Calu3 (cell line): ENCODE measurements around the gene PSAP. TPM values are rescaled to one million over a fixed set of nuclear protein-coding genes. Genes with fewer than 3 reads are reported as not detected.
A peak's percentile ranks its signal among the peaks of the same experiment; 100 is the strongest.
"Not testable (repeated sequence)": the region's sequence is repeated elsewhere in the genome, so short reads cannot be mapped to it uniquely, and the experiment has no call there.

Experiments used
- BruUV-seq: library from RNA; stranded (reverse); fragments of 400-500 nt; replicated peaks from 2 replicates; lab custom pipeline; 2021; lab: Mats Ljungman, UMichigan
- CTCF ChIA-PET: fragments of 300-600 bp; sonication (Branson Sonifier 250); formaldehyde crosslinking; loops from one replicate; lab custom pipeline; 2022; ENCODE audit warnings: antibody characterized with exemption; lab: Charles Lee
- DNase-seq: peaks from one replicate; pipeline ENCODE4 v3.0.0; 2022
- H3K27ac Mint-ChIP-seq: one replicate; pipeline ENCODE4 v1.8.0; 2022; ENCODE audit warnings: mixed read lengths; ENCODE audit not compliant: unreplicated experiment
- H3K27me3 Mint-ChIP-seq: one replicate; pipeline ENCODE4 v1.8.0; 2022; ENCODE audit warnings: mixed read lengths; ENCODE audit not compliant: unreplicated experiment
- H3K36me3 Mint-ChIP-seq: one replicate; pipeline ENCODE4 v1.8.0; 2022; ENCODE audit warnings: mild to moderate bottlenecking, moderate library complexity, mixed read lengths; ENCODE audit not compliant: insufficient read depth, unreplicated experiment
- H3K4me1 Mint-ChIP-seq: one replicate; pipeline ENCODE4 v1.8.0; 2022; ENCODE audit warnings: mild to moderate bottlenecking, low read depth, mixed read lengths; ENCODE audit not compliant: unreplicated experiment
- H3K4me3 Mint-ChIP-seq: one replicate; pipeline ENCODE4 v1.8.0; 2022; ENCODE audit warnings: mild to moderate bottlenecking, low read depth, moderate library complexity, mixed read lengths; ENCODE audit not compliant: unreplicated experiment
- H3K9me3 Mint-ChIP-seq: one replicate; pipeline ENCODE4 v1.8.0; 2022; ENCODE audit warnings: low read depth, mixed read lengths; ENCODE audit not compliant: unreplicated experiment
- CTCF ChIP-seq: fragments of 200-600 bp; IDR thresholded peaks from one replicate; pipeline ENCODE4 v1.8.0; 2022; ENCODE audit warnings: antibody characterized with exemption; ENCODE audit not compliant: unreplicated experiment
- intact Hi-C: fragments of 100-400 bp; cut with micrococcal nuclease; formaldehyde crosslinking; loops from one replicate; pipeline ENCODE4 v1.10.0; 2022; ENCODE audit not compliant: unreplicated experiment
- total RNA-seq: library from RNA; stranded (reverse); gene quantifications from 2 replicates; pipeline ENCODE4 v1.2.3, GENCODE V29; 2022

PSAP gene
- total RNA-seq, 1 experiment from 2014 or later = 840 TPM

- no peaks in the 10 kb centered on the region for H3K27me3 Mint-ChIP-seq
- no TSS peak for BruUV-seq
- peaks cover 29% of the 10 kb centered on the region for H3K4me1 Mint-ChIP-seq
- CTCF ChIA-PET = interaction anchor here (0.5 kb wide), 1 partner anchor 19 kb away, joined by 3 read pairs; no protein-coding TSS in a partner anchor
- no peak overlapping the region for H3K4me3 Mint-ChIP-seq
- no peaks in the 10 kb centered on the region for H3K9me3 Mint-ChIP-seq
- no peak overlapping the region for H3K27ac Mint-ChIP-seq
- no peaks in the 10 kb centered on the region for H3K36me3 Mint-ChIP-seq
- TF ChIP-seq CTCF = no peak
- no peak for DNase-seq
- intact Hi-C loops = no loop called here
Observed at GRCh38 chr10:71857934-71858890, 7.2 kb upstream of the PSAP start.

- CTCF ChIA-PET = interaction anchor here (0.6 to 0.7 kb wide), 3 partner anchors 33 to 1478 kb away, joined by 4 to 6 read pairs (median 4); no protein-coding TSS in a partner anchor
- Mint-ChIP-seq H3K4me1 (peaks cover 32% of the 10 kb centered on the region), H3K36me3 (no peaks in the 10 kb centered on the region)
Observed at GRCh38 chr10:71856619-71857018, 5.6 kb upstream of the PSAP start.

GRCh38 chr10:71854031-71854430 lies 3.0 kb upstream of the PSAP start:
- DNase-seq = no peak
- Mint-ChIP-seq H3K27me3 (no peaks in the 10 kb centered on the region), H3K9me3 (no peaks in the 10 kb centered on the region), H3K36me3 (peaks cover 18% of the 10 kb centered on the region), H3K27ac (no peak overlapping the region), H3K4me1 (peaks cover 35% of the 10 kb centered on the region), H3K4me3 (no peak overlapping the region)
- CTCF ChIA-PET = interaction anchor here (0.5 to 1.2 kb wide), 5 partner anchors 8 to 528 kb away, joined by 3 to 4 read pairs (median 4); no protein-coding TSS in a partner anchor
- intact Hi-C loops = loop anchor here (5.0 kb wide), 1 partner anchor 33 kb away; no protein-coding TSS in a partner anchor
- TF ChIP-seq CTCF = no peak
- no TSS peak for BruUV-seq

More at GRCh38 chr10:71856619-71857018, 5.6 kb upstream of the PSAP start:
- intact Hi-C loops = no loop called here
- Mint-ChIP-seq H3K4me3 (no peak overlapping the region), H3K27ac (no peak overlapping the region), H3K9me3 (no peaks in the 10 kb centered on the region), H3K27me3 (no peaks in the 10 kb centered on the region)
- TF ChIP-seq CTCF = no peak
- no peak for DNase-seq
- no TSS peak for BruUV-seq

- BruUV-seq = no TSS peak
- H3K4me1 Mint-ChIP-seq = peaks cover 41% of the 10 kb centered on the region
- intact Hi-C loops = loop anchor here (5.0 kb wide), 1 partner anchor 35 kb away; no protein-coding TSS in a partner anchor
- H3K4me3 Mint-ChIP-seq = no peak overlapping the region
- H3K27ac Mint-ChIP-seq = no peak overlapping the region
- DNase-seq = no peak
- no peak for TF ChIP-seq CTCF
- H3K9me3 Mint-ChIP-seq = no peaks in the 10 kb centered on the region
- H3K27me3 Mint-ChIP-seq = no peaks in the 10 kb centered on the region
- CTCF ChIA-PET = no interaction called here
- H3K36me3 Mint-ChIP-seq = peaks cover 30% of the 10 kb centered on the region
Observed at GRCh38 chr10:71852355-71852937, 1.4 kb upstream of the PSAP start.

GRCh38 chr10:71851465-71852095 lies 529 bp upstream of the PSAP start:
- not testable (repeated sequence) for DNase-seq, BruUV-seq, H3K27me3 Mint-ChIP-seq, H3K9me3 Mint-ChIP-seq
- H3K27ac Mint-ChIP-seq = peak overlapping the region; percentile 83
- H3K36me3 Mint-ChIP-seq = peaks cover 34% of the 10 kb centered on the region
- CTCF ChIA-PET = interaction anchor here (0.5 to 1.5 kb wide), 7 partner anchors 9 to 370 kb away, joined by 3 to 15 read pairs (median 7); no protein-coding TSS in a partner anchor
- peak overlapping the region; percentile 90 for H3K4me3 Mint-ChIP-seq
- intact Hi-C loops = loop anchor here (2.0 to 5.0 kb wide), 2 partner anchors 36 to 61 kb away; no protein-coding TSS in a partner anchor
- H3K4me1 Mint-ChIP-seq = peaks cover 47% of the 10 kb centered on the region
